ENCODE measurements around the gene ALKBH5.

DNA sequence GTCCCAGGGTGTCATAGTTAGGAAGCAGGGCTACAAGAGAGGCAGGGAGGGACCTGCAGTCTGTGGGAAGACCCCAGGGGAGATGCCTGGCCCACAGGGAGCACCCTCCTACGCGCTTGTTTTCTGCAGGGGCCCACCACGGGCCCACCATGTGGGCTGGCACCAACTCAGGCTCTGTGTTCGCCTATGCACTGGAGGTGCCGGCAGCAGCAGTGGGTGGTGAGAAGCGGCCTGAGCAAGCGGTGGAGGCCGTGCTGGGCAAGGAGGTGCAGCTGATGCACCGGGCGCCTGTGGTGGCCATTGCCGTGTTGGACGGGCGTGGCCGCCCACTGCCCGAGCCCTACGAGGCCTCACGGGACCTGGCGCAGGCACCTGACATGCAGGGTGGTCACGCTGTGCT, 56.8 kb downstream of the ALKBH5 start:
- TF ChIP-seq POLR2A (IDR thresholded peaks at IDR 0.05): no peak
- TF ChIP-seq, protein P1, sequence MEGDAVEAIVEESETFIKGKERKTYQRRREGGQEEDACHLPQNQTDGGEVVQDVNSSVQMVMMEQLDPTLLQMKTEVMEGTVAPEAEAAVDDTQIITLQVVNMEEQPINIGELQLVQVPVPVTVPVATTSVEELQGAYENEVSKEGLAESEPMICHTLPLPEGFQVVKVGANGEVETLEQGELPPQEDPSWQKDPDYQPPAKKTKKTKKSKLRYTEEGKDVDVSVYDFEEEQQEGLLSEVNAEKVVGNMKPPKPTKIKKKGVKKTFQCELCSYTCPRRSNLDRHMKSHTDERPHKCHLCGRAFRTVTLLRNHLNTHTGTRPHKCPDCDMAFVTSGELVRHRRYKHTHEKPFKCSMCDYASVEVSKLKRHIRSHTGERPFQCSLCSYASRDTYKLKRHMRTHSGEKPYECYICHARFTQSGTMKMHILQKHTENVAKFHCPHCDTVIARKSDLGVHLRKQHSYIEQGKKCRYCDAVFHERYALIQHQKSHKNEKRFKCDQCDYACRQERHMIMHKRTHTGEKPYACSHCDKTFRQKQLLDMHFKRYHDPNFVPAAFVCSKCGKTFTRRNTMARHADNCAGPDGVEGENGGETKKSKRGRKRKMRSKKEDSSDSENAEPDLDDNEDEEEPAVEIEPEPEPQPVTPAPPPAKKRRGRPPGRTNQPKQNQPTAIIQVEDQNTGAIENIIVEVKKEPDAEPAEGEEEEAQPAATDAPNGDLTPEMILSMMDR (IDR thresholded peaks at IDR 0.05): no peak
